OCI-M1 (cell line): ENCODE measurements around the gene CLASP1.
"Not testable (repeated sequence)": the region's sequence is repeated elsewhere in the genome, so short reads cannot be mapped to it uniquely, and the experiment has no call there.

Source experiments
- DNase-seq: peaks from one replicate; lab custom pipeline; 2025; lab: John Stamatoyannopoulos, UW

CLASP1 gene

GRCh38 chr2:121502246-121502645, 147.0 kb downstream of the CLASP1 start:
- no peak for DNase-seq

DNA sequence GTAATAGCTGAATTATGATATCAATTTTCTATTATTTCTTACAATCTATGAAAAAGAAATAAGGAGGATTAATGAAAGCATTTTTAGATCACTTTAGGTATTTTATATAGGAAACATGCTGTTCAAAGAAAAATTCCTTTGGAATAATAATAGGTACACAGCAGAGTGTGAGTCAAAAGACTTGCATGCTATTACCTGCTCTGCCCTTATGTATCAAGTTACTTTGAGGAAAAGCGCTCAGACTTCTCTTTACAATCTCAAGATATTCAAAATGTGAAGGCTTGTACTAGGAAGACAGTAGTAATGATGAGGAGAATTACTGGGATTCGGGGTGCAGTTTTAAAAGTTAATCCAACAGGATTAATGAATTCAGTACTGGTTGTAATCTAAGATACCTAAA, 147.7 kb downstream of the CLASP1 start:
- DNase-seq, result no peak

GRCh38 chr2:121501031-121501430, 148.2 kb downstream of the CLASP1 start:
- DNase-seq, result no peak

DNA sequence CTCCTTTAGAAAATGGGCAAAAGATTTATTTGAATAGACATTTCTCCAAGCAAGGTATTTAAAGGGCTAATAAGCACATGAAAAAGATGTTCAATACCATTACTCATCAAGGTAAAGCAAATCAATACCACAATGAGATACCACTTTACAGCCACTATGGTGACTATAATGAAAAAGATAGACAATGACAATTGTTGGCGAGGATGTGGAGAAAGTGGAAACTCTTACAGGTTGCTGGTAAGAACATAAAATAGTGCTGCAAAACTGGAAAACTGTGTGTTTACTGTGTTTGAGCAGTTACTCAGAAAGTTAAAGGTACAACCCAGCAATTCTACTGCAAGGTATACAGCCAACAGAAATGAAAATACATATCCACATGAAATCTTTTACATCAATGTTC, 150.5 kb downstream of the CLASP1 start:
- no peak for DNase-seq

DNA sequence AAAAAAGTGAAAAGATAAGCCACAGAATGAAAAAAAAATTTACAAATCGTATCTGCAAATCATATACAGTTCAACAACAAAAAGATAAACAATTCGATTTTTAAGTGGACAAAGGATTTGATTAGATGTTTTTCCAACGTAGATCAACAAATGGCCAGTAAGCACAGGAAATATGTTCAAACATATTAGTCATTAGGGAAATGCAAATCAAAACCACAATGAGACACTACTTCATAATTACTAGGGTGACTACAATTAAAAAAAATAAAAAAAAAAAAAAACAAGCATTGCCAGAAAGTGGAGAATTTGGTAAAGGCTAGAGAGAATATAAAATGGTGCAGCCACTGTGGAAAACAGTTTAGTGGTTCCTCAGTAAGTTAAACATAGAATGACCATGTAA, 156.9 kb downstream of the CLASP1 start:
- DNase-seq, result no peak

DNA sequence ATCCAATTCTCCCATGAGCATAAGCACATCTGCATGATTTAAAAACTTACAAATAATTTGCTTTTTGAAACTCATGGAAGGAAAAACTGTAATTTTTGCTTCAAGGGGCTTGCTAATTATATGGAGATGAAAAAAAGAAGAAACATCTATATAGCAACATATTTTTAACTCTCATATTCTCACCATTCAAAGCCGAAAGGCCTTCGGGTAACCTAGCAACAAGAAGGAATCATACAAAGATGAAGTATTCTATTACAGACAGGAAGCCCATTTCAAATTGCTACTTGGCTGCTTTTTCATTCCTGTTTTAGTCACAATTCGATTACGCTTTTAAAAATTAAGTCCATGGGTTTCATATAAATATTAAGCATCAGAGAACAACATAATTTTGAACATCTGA, 157.7 kb downstream of the CLASP1 start:
- no peak for DNase-seq

DNA sequence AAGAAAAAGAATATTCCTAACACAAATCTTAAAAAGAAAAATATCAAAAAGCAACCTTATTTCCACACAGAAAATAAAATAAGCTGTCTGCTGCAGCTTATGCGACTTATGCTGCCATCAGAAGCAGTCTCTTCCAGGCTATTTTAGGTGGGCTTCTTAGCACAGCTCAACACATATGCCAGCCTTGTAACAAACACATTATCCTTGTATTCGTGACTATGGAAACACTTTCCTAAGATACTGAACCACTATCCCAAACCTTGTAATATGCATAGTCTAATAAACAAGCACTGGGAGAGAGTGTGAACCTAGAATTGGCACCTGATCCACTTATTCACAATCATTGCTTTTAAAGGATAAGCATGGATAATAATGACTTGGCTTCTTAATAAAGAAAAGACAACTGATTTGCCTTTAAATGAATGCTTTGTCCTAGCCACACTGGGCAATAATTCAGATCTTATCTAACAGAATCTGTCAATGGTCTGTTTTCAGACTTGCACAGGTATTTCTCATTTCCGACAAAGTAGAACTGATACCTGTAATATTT, 158.6 kb downstream of the CLASP1 start:
- no peak for DNase-seq

GRCh38 chr2:121489911-121490583, 159.2 kb downstream of the CLASP1 start:
- DNase-seq, result no peak

DNA sequence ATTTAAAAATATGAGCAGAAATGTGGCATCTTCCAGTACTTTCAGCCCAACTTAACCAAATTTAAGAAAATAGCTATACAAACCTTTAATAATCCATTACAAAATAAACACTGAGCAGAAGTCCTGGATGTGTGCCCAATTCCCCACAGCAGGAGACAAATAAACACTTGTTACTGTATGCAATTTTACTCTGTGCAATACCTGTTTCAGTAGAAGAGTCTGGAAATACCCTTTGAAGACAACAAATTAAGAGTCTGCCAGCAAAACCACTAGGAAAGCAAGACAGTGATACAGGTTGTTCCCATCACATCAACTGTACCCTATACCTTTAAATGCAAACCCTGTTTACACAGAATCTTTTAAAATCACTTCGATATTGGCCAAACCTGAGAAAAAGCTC, 160.0 kb downstream of the CLASP1 start:
- DNase-seq, result no peak

DNA sequence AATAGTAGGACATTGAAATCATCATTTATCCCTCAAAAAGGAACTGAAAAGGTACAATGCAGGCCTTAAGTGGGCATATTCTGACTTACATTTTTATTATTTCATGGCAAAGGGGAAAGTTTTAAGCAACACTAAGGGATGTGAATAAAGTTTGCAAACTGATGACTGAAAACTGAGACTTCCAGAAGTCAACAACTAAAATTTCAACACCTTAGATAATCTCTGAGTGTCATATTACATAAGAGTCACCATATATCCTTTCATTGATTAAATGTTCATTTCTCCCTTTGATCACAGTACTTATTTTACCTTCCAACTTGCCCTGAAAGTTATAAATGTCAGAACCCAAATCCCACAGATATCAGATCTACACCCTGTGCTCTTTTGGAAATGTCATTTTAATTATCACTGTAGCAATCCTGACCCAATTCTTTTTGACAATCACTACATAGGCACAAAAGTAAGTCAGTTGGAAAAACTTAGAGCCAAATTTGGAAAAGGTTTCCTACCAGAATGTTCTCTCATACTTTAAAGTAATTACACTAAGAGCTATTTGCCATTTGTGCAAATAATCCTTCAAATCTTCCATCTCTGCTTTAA, 163.0 kb downstream of the CLASP1 start:
- no peak for DNase-seq

GRCh38 chr2:121485039-121485438, 164.2 kb downstream of the CLASP1 start:
- no peak for DNase-seq

DNA sequence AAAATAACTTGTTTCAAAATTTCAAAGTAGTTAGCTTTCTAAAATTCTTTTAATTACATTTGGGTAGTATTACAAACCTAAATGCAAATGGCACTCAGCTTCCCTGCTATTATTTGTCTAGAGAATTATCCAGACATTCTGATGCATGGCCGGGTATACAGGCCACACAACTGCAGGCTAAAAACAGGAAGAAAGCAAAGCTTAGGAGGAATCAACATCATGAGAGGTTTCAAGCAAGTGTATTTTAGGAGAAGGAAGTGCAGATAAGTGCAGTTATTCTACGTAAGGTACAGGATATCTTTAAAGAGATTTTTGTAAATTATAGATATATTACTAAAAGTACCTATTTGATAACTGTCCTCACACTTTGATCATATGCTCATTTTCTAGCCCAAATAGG, 165.4 kb downstream of the CLASP1 start:
- peak; percentile 7 for DNase-seq

DNA sequence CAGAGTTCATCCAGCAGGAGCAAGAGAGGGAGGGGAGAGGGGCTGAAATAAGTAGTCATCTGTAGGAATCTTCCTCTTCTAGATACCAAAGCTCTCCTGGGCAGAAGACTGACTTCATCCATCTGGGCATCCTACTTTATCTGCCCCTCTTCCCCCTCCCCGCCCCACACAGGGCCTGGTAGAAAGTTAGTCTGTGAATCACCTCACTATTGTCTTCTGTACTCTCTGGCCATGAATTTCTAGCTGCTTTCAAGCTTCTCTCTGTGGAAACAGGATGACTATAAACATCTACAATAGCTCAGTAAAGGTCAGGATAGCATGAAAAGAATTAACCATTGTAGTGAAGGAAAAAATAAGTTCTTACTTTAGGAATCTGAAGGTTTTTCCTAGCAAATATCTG, 166.2 kb downstream of the CLASP1 start:
- no peak for DNase-seq

- DNase-seq, result peak; percentile 79
Observed at GRCh38 chr2:121480826-121481225, 168.4 kb downstream of the CLASP1 start.

DNA sequence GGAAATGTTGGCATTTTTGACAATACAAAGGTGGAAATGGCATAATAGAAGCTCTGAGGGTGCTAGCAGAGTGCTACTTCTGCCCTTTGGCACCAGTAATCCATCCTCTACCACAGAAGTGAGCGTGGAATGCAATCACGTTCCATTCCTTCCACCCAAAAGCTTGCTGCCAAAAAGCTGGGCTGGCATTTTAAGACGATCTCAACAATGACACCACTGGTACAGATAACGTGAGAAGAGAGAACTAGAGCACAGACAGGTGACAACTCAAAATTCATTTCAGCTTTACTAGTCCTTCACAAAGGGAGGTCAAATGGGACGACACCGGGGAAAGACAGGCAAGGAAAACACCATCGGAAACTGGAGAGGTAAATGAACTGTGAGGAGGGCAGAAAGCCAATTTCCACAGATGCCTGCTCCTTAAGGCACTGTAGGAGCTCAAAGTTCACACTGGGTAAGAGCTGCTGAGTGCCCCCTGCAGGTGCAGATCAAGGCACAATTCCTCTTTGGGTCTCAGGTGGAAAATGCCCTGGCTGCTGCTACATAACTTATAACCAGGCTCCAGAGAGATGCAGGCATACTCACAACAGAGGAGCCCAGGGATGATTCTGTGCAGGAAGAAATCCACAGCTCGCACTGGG, 169.3 kb downstream of the CLASP1 start:
- peak; percentile 12 for DNase-seq

DNA sequence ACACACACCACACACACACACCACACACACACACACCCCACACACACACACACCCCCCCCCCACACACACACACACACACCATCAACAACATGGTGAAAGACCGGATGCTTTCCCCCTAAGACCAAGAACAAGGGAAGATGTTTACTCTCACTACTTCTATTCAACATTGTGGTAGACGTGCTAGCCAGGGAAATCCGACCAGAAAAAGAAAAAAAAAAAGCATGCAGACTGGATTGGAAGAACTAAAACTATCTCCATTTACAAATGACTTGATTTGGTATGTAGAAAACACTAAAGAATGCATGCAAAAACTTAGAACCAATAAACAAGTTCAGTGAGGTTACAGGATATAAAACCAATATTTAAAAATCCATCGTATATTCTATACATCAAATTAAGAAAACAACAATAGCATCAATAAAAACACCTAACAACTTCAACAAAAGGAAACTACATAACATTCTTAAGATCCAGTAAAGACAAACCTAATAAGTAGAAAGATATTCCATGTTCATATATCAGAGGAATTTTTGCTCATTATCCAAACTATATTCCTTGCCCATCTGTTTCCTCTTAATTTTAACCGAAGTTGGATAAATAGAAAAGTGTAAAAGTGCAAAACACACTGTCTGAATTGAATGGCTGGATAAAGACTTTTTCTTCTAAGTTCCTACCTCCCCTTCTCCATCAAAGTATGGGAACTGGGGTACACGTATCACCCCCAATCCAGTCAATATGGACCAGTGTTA, 170.1 kb downstream of the CLASP1 start:
- no peak for DNase-seq

DNA sequence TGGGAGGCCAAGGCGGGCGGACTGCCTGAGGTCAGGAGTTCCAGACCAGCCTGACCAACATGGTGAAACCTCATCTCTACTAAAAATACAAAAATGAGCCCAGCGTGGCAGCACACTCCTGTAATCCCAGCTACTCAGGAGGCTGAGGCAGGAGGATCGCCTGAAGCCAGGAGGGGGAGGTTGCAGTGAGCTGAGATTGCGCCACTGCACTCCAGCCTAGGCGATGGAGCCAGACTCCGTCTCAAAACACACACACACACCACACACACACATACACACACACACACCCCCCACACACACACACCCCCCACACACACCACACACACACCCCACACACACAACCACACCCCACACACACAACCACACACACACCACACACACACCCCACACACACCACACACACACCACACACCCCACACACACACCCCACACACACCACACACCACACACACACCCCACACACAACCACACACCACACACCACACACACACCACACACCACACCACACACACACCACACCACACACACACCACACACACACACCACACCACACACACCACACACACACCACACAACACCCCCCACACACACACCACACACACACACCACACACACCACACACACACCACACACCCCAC, 170.8 kb downstream of the CLASP1 start:
- DNase-seq, result not testable (repeated sequence)

DNA sequence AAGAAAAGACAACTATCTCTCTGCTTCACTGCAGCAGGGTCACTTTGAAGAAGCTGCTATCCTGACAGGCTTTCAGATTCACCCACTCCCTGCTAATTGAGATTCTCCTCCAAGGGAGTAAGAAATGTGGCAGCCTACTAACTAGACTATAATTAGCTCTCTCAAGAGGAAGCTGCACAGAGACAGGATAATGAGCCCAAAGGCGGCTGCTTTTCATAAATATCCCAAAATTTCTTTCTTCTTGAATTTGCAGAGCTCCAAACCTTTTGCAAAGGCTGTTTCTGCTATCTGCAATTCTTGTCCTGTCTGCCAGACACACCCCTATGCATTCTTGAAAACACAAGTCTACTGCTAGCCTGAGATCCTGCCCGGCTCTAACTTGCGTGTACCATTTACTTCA, 172.6 kb downstream of the CLASP1 start:
- peak; percentile 31 for DNase-seq

- DNase-seq, result peak; percentile 37
Observed at GRCh38 chr2:121475811-121476571, 173.3 kb downstream of the CLASP1 start.

DNA sequence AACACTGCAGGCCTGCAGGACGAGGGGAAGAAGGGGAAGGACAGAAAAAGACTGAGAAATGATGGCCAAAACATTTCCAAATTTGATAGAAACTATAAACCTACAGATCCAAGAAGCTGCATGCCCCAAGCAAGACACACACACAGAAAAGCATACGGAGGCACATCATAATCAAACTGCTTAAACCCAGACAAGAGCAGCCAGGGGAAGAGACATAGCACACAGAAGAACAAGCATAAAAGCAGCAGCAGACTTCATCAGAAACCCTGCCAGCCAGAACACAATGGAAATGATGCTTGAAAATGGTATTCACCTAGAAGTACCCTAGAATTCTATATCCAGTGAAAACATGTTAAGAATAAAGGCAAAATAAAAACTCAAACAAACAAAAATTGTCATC, 175.8 kb downstream of the CLASP1 start:
- DNase-seq, result no peak

- DNase-seq, result peak; percentile 58
Observed at GRCh38 chr2:121472470-121472993, 176.7 kb downstream of the CLASP1 start.
